Stimulated activated CD4-positive, alpha-beta T cell treated with anti-CD3 and anti-CD28 coated beads, Interleukin-12 subunit alpha, Interleukin-12 subunit beta, amount 100 ng/mL, for 48 hours (primary cell): ENCODE measurements around the gene MAGI2.

Source experiments
- DNase-seq, 3 donors: peaks; one replicate each; pipeline ENCODE4 v3.0.0-alpha.2; 2020; ENCODE audit warnings: low read depth in 2 of 3, low spot score in 1 of 3

Gene MAGI2

DNA sequence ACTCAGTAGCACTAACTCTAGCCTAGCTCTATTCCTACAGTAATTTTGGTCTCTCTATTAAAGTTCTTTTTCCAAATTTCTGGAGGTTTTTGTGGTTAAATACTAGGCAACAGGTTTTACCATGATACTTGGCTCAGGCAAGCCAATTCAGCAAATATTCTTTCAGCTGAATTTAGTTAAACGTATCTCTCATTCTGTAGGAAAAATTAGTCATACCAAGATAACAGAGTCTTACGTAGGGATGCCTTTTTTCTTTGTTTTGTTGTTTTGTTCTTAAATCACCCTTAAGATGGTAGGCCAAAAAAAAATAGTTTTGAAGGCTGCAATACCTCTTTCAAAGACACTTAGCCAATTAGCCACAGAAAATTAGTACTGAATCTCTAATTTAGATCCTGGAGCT lies 180.5 kb downstream of the MAGI2 start:
- DNase-seq = no peak

DNA sequence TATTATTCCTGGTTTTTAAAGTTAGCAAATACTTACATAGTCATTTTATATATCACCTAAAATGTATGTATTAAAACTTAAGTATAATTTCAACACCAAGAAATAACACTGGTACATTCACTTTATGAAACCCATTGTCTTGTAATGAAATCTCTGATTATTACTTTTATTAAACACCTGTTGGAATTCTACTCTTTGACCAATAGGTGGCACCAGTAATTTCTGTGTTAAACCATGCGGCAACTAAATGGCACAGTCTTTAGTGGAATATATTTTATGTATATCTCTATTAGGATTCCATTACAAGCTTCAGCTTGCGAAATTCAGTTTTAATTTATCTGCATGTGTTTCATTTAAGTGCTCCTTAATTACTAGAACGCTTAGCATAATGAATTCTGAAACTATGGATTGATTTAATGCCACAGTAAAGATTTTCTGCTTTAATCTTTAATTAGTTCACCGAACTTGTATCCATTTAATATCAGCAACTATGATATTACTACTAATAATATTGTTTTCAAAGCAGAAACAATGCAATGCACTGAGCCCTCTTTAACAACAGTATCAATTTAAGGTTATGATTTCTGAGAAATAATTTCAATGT lies 181.3 kb downstream of the MAGI2 start:
- no peak for DNase-seq

DNA sequence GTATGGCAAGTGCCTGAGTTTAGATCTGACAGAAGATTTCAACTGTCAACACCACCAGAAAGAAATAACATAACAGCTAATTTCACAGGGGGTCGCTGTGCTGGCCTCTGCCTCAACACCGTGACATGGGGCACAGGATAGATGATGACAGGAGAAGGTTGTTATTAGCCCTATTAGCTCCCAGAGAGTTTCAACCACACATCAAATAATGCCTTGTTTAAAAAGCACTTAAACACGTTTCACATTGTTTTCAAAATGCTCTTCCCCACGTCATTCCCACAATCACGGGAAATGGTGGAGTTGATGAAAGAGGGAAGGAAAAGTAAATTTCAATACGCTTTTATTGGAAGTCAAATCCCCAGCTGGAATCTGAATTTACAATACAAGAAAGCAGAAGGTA lies 184.7 kb downstream of the MAGI2 start:
- no peak for DNase-seq

DNA sequence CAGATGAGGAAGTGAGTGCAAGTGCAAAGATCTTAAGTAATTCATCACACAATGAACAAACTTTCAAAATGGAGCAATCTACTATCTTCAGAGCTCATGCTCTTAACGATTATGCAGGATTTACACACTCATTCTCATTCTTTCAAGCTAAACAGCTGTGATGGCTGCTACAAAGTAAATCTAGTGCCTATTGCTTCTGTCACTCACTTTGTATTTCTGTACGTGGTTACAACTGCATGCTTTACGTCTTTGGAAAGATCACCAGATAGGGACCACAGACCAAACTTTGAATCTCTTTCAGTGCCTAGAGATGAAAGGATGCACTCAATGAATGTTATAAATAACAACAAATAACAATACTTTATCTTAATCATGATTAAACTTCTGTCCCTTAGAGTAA lies 194.6 kb downstream of the MAGI2 start:
- no peak for DNase-seq

DNA sequence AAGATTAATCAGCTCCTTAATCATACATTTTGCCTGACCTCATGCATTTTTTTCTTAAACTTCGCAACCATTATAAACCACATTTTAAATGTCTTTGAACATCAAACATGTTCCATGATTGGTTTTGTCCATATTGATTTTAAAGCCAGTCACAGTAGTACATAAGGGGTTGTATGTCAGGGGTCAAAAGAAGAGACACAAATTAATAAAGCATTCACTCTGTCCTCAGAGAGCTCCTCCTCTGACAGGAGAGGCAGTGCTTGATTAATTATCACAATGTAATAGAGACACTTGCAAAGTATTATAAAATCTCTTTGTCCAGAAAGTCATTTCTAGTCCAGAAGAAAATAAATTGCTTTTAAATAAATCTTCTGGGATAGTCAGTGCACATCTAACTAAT lies 195.5 kb downstream of the MAGI2 start:
- no peak for DNase-seq

DNA sequence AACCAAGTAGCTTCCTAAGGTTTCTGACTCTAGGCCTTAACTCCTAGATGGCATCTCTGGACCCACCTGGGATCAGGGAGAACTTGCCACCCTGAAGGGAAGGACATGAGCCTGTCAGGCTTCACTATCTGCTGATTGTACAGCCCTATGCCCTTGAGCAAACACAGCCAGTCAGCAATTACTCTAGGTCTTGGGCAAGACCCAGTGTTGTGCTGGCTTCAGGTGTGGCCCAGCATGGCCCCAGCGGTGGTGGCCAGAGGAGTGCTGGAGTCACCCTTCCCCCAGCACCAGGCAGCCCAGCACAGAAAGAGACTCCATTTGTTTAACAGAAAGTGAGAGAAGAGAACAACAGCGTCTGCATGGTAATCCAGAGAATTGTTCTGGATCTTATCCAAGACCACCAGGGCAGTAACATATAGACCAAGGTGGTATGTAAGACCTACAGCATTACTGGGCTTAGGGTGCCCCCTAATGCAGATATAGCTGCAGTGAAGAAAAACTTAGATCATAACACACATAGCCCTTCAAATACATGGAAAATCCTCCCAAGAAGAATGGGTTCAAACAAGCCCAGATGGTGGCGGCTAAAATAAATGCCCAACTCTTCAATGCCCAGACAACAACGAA lies 207.7 kb downstream of the MAGI2 start:
- no peak for DNase-seq

DNA sequence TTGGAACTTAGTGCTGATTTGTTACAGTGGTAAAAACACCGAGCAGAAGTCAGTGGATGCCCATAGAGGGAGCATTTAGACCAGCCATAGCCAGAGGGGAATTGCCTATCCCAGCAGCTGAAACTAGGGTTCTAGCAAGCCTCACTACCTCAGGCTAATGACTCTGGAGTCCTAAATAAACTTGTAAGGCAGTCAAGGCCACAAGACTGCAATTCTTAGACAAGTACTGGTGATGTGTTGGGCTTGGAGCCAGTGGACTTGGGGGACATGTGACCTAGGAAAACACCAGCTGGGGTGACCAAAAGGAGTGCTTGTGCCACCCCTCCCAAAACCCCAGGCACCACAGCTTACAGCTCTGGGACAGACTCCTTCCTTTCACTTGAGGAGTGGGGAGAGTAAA lies 209.0 kb downstream of the MAGI2 start:
- no peak for DNase-seq

DNA sequence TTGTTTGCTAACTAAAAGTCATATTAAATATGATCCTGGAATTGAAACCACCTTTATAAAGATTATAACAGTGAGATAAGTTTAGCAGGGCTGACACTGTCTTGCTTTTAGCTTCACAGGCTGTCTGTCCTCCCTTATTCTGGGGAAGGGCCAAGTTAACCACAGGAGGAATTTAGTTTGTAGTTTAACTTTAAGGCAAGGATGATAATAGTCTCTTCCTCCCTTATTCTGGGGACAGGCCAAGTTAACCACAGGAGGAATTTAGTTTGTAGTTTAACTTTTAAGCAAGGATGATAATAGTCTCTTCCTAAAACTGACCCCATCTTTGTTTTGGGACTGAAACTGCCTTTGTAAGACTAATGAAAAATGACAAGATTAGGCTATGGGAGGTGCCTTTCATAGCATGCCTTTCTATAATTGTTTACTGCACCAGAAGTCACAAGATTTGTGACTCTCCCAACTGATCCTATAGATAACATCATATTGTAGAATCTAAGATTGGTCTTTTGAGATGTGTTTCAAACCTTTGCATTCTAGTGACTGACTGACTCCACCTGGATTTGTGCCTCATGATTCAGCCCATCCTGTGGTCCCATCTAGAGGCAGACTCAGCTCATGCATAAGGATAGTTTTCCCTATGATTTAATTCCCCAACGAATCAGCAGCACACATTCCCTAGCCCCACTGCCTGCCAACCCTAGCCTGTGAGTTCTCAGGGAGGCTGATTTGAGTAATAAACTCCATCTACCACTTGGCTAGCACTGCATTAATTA lies 212.0 kb downstream of the MAGI2 start:
- DNase-seq = no peak

DNA sequence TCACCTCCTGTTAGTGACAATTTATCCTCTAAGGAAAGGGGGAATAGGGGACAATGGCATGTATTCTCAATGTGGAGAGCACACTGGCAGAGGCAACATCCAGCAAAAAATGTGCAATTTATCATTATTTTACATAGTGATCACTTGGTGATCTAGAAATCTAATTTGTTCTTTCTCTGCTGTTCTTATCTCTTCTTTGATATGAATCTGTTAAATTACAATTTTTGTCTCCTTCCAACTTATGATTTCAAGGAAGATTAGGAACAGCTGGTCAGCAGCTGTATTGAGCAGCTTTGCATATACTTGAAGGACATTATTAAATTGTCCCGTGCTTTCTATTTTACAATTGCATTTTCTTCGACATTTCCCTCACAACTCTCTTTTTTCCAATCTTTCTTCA lies 213.1 kb downstream of the MAGI2 start:
- no peak for DNase-seq

DNA sequence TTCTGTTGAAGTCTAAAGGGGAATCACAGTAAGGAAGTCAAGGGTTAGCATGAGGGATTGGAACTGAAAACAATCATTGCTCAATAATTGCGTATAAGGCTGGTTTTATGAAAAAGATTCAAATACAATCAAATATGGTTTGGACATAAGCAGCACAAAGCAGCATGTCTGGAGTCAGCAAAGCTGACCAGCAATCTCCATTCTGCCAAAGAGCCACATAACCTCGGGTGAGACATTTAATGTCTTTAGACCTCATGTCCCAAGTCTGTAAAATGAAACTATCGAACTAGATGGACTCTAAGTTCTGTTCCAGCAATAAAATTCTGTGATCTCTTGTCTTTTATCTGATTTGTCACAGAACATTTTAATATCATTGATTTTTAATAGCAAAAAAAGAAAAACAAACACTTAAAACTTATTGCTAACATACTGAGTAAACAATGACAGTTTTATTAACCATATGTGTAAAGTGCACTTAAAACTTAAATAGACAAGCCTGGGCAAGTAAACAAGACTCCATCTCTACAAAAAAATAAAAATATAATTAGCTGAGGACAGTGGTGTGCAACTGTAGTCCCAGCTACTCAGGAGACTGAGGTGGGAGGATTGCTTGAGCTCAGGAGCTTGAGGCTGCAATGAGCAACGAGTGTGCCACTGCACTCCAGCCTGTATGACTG lies 217.0 kb downstream of the MAGI2 start:
- no peak for DNase-seq

DNA sequence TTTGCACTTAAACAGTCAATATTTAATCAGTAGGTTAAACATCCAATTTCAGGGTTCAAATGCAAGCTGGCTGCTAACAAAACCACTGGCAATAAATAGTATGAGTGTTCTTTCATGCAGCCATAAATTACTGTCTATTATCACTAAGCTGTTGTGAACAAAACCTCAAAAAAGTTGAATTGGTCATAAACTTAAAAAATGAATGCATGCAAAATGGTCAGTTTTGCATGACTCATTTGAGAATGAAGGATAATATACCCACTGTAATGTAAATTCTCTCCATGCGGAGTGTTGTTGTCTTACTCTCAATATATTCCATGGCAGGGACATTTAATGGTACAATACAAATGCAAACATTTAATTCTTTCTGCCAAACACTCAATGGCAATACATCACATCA lies 226.4 kb downstream of the MAGI2 start:
- no peak for DNase-seq

DNA sequence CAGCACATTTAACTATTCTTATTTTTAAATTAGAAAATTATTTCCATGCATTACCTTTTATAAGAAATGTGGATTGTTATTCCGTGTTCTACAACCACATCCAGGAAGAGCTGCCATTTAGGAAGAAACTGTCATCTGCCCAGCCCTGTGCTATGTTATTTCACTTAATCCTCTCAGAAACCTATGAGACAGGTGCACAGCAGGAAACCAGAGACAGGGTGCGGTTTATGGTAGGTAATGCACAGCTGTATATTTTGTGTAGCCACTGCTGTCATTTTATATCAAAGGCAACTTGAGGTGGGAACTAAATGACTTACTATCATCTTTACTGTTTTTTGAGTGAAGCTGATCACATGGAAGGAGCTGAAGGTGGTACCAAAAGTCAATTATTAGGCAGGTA lies 232.3 kb downstream of the MAGI2 start:
- DNase-seq = no peak

DNA sequence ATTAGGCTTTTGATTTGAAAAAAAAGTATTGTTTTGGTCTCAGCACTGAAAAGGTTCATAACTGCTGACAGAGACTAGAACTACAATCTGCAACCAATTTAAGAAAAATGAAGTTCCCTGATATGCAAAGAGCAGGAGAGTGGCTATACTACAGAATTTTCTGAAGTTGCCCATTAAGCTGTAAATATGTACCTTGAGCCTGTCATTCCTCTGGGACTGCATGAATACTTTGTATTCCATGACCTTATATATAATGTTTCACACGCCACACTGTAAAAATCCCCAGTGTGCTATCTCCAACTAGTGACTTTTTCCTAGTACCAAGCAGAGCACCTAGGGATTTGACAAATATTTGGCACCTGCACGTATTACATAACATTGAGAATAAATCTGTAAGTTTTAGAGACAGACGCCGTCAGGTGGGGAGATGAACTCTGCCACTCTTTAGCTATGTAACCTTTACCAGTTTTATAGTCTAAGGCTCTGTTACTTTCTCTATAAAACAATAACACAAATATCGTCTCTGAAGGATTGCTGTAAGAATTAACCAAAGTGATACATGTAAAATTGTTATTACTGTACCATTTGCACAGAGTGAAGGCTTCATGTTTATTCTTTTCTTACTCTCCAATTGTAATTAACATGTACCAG lies 235.4 kb downstream of the MAGI2 start:
- DNase-seq = no peak

DNA sequence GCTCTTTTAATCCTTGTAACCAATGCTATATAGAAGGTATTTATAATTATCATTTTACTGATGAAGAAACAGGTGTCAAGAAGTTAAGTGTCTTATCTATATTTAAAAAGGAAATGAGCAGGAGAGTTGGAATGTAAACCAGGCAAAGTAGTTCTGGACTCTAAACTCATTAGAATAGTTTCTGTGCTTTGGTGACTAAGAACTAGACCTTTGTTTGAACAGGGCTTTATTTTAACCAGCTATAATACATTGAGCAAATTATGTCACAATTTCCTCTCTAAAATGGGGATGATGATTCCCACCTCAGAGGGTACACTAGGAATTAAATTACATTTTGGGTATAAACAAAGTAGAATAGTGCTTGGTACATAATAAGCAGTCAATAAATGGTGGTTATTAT lies 236.0 kb downstream of the MAGI2 start:
- DNase-seq = no peak

DNA sequence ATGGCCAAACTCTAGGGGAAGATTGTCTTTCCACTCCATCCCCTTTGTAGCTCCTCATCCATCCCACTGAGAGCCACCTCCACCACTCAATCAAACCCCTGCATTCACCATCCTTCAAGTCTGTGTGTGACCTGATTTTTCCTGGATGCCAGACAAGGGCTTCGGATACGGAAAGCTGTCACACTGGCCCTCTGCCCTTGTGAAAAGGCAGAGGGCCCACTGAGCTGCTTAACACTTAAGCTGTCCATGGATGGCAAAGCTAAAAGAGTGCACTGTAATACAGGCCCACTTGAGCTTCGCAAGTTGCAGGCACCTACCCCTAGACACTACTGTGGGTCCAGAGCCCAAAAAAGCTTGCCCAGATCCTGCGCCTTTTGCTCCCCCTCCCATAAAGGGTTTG lies 237.2 kb downstream of the MAGI2 start:
- DNase-seq = no peak

DNA sequence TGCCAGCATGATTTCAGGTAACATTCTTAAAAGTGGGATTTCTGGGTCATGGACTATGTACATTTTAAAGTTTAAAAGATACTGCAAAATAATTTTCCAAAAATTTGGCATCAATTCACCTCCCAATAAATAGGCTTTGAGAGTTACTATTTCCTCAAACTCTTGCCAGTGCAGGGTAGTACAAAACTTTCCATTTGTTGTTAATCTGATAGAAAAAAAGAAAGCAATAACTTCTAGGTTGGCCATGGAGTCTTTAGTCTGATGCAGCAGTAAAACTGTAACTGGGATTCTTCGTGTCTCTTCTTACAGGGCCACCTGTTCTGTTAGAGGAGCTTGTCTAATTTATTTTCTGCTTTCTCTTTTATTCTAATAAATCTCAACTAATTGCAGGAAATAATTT lies 241.1 kb downstream of the MAGI2 start:
- DNase-seq = no peak

DNA sequence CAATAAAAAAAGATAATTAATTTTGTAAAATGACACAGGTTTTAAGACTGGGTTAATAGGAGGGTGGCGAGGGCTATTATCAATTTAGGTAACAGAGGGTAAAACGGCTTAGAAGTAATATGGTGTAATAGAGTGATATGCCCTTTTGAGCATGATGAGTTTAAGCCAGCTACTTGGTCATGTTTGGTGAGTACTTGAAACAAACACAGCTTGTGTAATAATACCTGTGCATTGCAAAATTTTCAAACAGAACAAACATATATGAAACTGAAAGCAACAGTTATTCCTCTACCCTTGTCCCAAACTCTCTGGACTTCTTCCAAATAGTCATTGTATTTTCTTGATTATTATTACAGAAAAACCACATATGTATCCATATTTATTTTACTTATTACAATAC lies 241.7 kb downstream of the MAGI2 start:
- no peak for DNase-seq

DNA sequence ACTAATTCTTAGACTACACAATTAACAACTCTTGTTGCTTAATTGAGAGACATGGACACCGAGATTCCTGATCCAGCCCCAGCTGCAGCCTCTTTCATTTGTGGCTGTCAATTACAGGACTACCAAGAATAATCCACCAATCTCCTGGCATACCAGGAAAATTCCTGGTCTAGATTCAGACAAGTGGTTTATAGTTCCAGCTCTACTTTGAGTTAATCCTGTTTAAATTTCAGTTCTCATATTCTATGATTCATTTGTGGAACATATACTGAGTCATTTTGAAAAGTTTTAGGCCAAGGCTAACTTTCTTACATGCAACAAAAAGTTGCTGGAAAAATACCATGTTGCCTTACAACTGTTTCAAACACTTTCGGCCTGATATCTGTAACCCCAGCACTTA lies 253.5 kb downstream of the MAGI2 start:
- DNase-seq = no peak

DNA sequence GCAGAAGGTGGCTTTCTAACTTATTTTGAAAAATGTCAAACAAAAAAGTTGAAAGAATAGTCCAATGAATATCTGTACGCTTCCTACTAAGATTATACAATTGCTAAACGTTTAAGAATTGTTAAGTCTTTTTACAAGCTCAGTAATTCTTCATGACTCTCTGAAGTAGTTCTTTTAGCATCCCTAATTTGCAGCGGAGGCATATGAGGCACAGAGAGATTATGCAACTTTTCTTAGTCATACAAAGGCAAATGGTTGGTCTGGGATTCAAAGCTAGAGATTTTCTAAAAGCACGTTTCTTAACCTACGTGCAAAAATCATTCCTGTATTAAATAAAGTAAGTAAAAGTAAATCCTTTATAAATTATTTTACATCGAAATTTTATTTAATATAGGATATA lies 254.2 kb downstream of the MAGI2 start:
- no peak for DNase-seq

DNA sequence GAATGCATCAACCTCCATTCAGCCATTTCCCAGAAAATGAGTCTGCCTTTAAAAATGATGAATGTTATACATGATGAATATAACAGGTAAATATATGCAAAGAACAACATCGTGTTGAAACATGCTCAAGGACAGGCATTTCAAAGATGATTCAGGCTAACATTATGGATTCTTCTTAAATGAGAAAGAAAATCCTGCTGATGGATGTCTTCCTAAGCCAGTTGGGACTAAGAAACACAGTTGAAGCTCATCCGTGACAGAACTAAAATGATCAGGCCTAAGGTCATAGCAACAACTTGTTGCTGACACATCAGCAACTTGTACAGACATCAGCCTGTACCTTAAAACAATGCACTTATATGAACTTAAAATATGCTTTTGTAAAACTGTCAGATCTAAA lies 267.9 kb downstream of the MAGI2 start:
- DNase-seq = no peak

DNA sequence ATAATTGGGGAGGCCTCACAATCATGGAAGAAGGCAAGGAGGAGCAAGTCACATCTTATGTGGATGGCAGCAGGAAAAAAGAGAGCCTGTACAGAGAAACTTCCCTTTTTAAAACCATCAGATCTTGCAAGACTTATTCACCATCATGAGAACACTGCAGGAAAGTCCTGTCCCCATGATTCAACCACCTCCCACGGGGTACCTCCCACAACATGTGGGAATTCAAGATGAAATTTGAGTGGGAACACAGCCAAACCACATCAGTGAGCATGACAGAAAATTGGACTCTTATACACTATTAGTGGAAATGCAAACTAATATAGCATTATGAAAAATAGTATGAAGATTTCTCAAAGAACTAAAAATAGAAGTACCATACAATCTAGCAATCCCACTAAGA lies 271.2 kb downstream of the MAGI2 start:
- DNase-seq = no peak

DNA sequence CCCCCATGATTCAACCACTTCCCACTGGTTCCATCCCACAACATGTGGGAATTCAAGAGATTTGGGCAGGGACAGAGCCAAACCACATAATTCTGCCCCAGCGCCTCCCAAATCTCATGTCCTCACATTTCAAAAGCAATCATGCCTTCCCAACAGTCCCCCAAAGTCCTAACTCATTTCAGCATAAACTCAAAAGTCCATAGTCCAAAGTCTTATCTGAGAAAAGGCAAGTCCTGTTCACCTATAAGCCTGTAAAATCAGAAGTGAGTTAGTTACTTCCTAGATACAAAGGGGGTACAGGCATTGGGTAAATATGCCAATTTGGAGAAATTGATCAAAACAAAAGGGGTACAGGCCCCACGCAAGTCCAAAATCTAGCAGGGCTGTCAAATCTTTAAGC lies 272.9 kb downstream of the MAGI2 start:
- DNase-seq = no peak
